Activated naive CD8-positive, alpha-beta T cell treated with anti-CD3 and anti-CD28 coated beads for 36 hours (primary cell): ENCODE results near the gene CABP2. TPM values are rescaled to one million over a fixed set of nuclear protein-coding genes. Genes with fewer than 3 reads are reported as not detected.
"Not testable (repeated sequence)": the region's sequence is repeated elsewhere in the genome, so short reads cannot be mapped to it uniquely, and the experiment has no call there.

Source experiments
- DNase-seq: peaks from one replicate; pipeline ENCODE4 v3.0.0; 2021
- H3K27ac Mint-ChIP-seq: one replicate; pipeline ENCODE4 v1.8.0; 2022; ENCODE audit warnings: mild to moderate bottlenecking, moderate library complexity, mixed read lengths
- H3K27me3 Mint-ChIP-seq: one replicate; pipeline ENCODE4 v1.8.0; 2022; ENCODE audit warnings: mild to moderate bottlenecking, mixed read lengths
- H3K36me3 Mint-ChIP-seq: one replicate; pipeline ENCODE4 v1.8.0; 2021; ENCODE audit warnings: mild to moderate bottlenecking, mixed read lengths
- H3K4me1 Mint-ChIP-seq: one replicate; pipeline ENCODE4 v1.8.0; 2021; ENCODE audit warnings: mixed read lengths
- H3K4me3 Mint-ChIP-seq: one replicate; pipeline ENCODE4 v1.8.0; 2022; ENCODE audit warnings: mild to moderate bottlenecking, moderate library complexity, mixed read lengths
- H3K9me3 Mint-ChIP-seq: one replicate; pipeline ENCODE4 v1.8.0; 2022; ENCODE audit warnings: mixed read lengths
- total RNA-seq, 2 experiments: library from RNA; stranded (reverse); gene quantifications; one replicate each; pipeline ENCODE4 v1.2.3, GENCODE V29; 2021

The CABP2 gene
- total RNA-seq = not detected

- DNase-seq = no peak
- no peaks in the 10 kb centered on the region for H3K9me3 Mint-ChIP-seq
- H3K4me1 Mint-ChIP-seq = no peaks in the 10 kb centered on the region
These were observed at the start of gene CABP2 for GRCh38 chr11:67522844-67523555. TSS of gene CABP2 (minus strand) at chr11:67523446. CDS start at chr11:67523326, 120 bp downstream.

DNA sequence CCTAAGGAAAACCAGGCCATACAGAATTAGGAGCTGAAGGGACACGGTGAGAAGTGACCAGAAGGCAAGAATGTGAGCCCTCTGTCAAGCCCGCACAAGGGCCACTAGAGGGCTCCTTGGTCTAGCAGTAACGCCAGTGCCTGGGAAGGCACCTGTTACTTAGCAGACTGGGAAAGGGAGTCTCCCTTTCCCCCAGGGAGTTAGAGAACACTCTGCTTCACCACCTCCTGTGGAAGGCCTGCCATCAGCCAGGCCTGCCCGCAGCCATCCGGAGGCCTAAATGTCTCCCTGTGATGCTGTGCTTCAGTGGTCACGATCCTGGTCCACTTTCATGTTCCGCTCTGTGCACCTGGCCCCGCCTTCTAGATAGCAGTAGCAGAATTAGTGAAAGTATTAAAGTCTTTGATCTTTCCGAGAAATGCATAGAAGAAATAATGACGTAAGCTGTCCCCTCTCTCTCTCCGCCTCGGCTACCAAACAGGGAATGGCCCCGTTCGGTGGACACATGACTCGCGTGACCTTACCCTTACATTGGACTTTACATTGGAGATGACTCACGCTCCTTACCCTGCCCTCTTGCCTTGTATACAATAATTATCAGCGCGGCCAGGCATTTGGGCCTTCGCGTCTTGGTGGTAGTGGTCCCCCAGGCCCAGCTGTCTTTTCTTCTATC, 49.6 kb upstream of the CABP2 start:
- DNase-seq = no peak
- Mint-ChIP-seq H3K9me3 (no peaks in the 10 kb centered on the region), H3K36me3 (no peaks in the 10 kb centered on the region), H3K4me3 (no peak overlapping the region), H3K27ac (peak overlapping the region; percentile 28), H3K4me1 (peaks cover 3% of the 10 kb centered on the region), H3K27me3 (peaks cover 37% of the 10 kb centered on the region)

More at GRCh38 chr11:67522844-67523555, at the start of gene CABP2:
- Mint-ChIP-seq H3K4me3 (no peak within 1 kb of the TSS), H3K27me3 (no peaks in the 10 kb centered on the region), H3K36me3 (no peaks in the 10 kb centered on the region), H3K27ac (no peak within 1 kb of the TSS)

DNA sequence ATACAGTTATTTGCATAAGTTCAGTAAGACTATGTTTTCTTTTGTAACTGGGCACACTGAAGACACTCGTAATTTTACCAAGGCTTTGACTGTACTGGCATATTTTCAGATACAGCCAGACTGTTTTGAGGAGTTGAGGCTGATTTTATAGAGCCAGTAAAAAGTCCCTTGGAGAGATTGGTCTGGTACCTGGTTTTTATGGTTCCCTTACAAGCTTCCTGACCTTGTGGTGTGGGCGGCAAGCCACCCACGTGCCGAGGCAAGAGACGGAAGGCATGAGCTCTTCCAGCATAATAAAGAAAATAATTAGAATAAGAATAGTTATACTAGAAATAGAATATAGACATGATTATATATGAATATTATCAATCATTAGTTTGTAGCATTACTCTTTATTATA, 49.1 kb upstream of the CABP2 start:
- no peak overlapping the region for H3K27ac Mint-ChIP-seq
- DNase-seq = no peak
- peaks cover 35% of the 10 kb centered on the region for H3K27me3 Mint-ChIP-seq
- no peaks in the 10 kb centered on the region for H3K36me3 Mint-ChIP-seq
- H3K4me1 Mint-ChIP-seq = peaks cover 3% of the 10 kb centered on the region
- no peak overlapping the region for H3K4me3 Mint-ChIP-seq
- H3K9me3 Mint-ChIP-seq = no peaks in the 10 kb centered on the region

GRCh38 chr11:67571443-67571842, 48.2 kb upstream of the CABP2 start:
- peaks cover 28% of the 10 kb centered on the region for H3K27me3 Mint-ChIP-seq
- peaks cover 3% of the 10 kb centered on the region for H3K4me1 Mint-ChIP-seq
- H3K27ac Mint-ChIP-seq = no peak overlapping the region
- no peaks in the 10 kb centered on the region for H3K9me3 Mint-ChIP-seq
- no peaks in the 10 kb centered on the region for H3K36me3 Mint-ChIP-seq
- no peak for DNase-seq
- no peak overlapping the region for H3K4me3 Mint-ChIP-seq

GRCh38 chr11:67564230-67564629, 41.0 kb upstream of the CABP2 start:
- Mint-ChIP-seq H3K27ac (no peak overlapping the region), H3K4me3 (no peak overlapping the region), H3K4me1 (peaks cover 11% of the 10 kb centered on the region), H3K9me3 (no peaks in the 10 kb centered on the region), H3K27me3 (peaks cover 11% of the 10 kb centered on the region), H3K36me3 (peaks cover under 1% of the 10 kb centered on the region)
- DNase-seq = no peak

- peaks cover 12% of the 10 kb centered on the region for H3K27me3 Mint-ChIP-seq
These were observed 40.5 kb upstream of the CABP2 start for GRCh38 chr11:67563705-67564114.

GRCh38 chr11:67562963-67563704, 39.9 kb upstream of the CABP2 start:
- H3K4me3 Mint-ChIP-seq = no peak overlapping the region
- DNase-seq = no peak
- H3K9me3 Mint-ChIP-seq = no peaks in the 10 kb centered on the region
- H3K36me3 Mint-ChIP-seq = peaks cover 1% of the 10 kb centered on the region
- H3K4me1 Mint-ChIP-seq = peaks cover 11% of the 10 kb centered on the region
- H3K27me3 Mint-ChIP-seq = peaks cover 12% of the 10 kb centered on the region
- no peak overlapping the region for H3K27ac Mint-ChIP-seq

More at GRCh38 chr11:67563705-67564114, 40.5 kb upstream of the CABP2 start:
- H3K9me3 Mint-ChIP-seq, H3K36me3 Mint-ChIP-seq, H3K27ac Mint-ChIP-seq, H3K4me3 Mint-ChIP-seq, DNase-seq: not testable (repeated sequence)
- H3K4me1 Mint-ChIP-seq = peaks cover 11% of the 10 kb centered on the region

DNA sequence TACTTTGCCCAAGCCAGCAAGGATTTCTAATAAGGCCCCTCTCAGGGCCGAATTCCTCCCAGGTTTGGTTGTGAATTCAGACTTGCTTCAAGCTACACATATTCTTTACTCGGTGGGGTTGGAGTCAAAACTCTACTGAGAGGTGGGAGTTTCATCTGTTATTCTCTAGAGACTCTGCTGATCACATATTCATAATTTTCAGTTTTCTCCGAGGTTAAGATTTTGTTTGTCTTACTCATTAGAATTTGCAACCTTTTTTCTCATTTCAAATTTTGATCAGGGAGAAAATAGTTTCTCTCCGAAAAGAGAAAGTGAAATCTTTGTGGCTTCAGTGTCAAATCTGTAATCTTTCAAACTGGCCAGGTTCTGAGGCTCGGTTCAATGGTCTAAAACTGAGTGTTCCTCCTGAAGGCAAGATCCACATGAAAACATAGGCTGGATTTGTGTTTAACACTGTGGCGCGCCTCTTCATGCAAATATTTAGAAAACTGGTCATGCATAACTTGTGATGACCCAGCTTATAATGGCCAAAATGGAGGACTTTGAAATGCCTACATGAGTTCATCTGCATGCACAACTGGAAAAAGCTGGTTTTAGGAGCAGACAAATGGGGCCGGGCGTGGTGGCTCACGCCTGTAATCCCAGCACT, 38.8 kb upstream of the CABP2 start:
- peak overlapping the region; percentile 17 for H3K27ac Mint-ChIP-seq

DNA sequence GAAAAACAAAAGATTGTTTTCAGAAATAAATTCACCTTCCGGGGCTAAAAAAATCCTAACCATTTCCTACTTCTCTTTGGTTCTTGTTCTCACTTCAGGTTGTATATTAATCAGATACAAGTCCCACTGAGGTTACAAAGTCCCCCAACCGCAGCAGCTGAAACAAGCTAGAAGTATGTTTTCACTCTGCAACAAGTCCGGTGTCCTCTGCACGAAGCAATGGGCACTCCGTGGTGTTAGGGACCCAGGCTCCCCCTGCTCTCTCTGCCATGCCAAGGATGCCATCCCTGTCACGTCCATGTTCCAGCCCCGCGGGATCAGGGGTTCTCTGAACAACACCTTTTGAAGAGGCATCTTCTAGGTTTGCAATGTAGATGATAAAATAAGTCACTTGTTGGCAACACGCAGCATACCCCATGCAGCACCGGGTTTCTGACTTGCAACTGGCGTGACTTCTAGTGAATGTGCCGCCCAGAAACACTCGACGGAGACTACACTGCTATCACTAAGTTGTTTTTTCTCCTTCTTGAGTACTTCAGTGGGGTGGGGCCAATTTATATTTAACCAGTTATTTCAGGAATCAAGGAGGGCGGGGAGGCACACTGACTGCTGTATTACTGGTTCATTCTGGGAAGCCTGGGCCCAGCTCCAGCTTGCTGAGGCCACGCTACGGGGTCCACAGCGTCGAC, 35.0 kb upstream of the CABP2 start:
- no peaks in the 10 kb centered on the region for H3K9me3 Mint-ChIP-seq
- no peak for DNase-seq
- H3K27ac Mint-ChIP-seq = no peak overlapping the region
- no peak overlapping the region for H3K4me3 Mint-ChIP-seq
- peaks cover 1% of the 10 kb centered on the region for H3K36me3 Mint-ChIP-seq
- H3K4me1 Mint-ChIP-seq = peaks cover 10% of the 10 kb centered on the region
- peaks cover 2% of the 10 kb centered on the region for H3K27me3 Mint-ChIP-seq

More for the DNA sequence above, 38.8 kb upstream of the CABP2 start:
- Mint-ChIP-seq H3K36me3 (peaks cover 1% of the 10 kb centered on the region), H3K9me3 (no peaks in the 10 kb centered on the region), H3K27me3 (peaks cover 12% of the 10 kb centered on the region), H3K4me3 (no peak overlapping the region), H3K4me1 (peaks cover 11% of the 10 kb centered on the region)
- no peak for DNase-seq

- DNase-seq = no peak
- H3K9me3 Mint-ChIP-seq = peaks cover 2% of the 10 kb centered on the region
- H3K27me3 Mint-ChIP-seq = peaks cover 2% of the 10 kb centered on the region
- H3K27ac Mint-ChIP-seq = no peak overlapping the region
- no peaks in the 10 kb centered on the region for H3K4me1 Mint-ChIP-seq
- H3K36me3 Mint-ChIP-seq = peaks cover 1% of the 10 kb centered on the region
- no peak overlapping the region for H3K4me3 Mint-ChIP-seq
These were observed 33.0 kb upstream of the CABP2 start for GRCh38 chr11:67556244-67556643.

DNA sequence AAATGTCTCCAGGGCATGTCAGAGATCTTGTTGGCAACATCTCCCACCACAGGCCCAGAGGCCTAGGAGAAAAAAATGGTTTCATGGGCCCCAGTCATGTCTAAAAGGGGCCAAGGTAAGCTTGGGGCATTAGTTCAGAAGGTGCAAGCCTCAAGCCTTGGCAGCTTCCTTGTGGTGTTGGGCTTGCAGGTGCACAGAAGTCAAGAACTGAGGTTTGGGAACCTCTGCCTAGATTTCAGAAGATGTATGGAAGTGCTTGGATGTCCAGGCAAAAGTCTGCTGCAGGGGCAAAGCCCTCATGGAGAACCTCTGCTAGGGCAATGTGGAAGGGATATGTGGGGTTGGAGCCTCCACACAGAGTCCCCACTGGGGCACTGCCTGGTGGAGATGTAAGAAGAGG, 28.5 kb upstream of the CABP2 start:
- not testable (repeated sequence) for DNase-seq, H3K9me3 Mint-ChIP-seq, H3K36me3 Mint-ChIP-seq, H3K27ac Mint-ChIP-seq, H3K27me3 Mint-ChIP-seq, H3K4me1 Mint-ChIP-seq, H3K4me3 Mint-ChIP-seq

- DNase-seq = no peak
- no peak overlapping the region for H3K27ac Mint-ChIP-seq
- H3K36me3 Mint-ChIP-seq = no peaks in the 10 kb centered on the region
- H3K9me3 Mint-ChIP-seq = peaks cover 8% of the 10 kb centered on the region
- no peak overlapping the region for H3K4me3 Mint-ChIP-seq
- H3K4me1 Mint-ChIP-seq = no peaks in the 10 kb centered on the region
- H3K27me3 Mint-ChIP-seq = no peaks in the 10 kb centered on the region
These were observed 27.9 kb upstream of the CABP2 start for GRCh38 chr11:67551127-67551526.

DNA sequence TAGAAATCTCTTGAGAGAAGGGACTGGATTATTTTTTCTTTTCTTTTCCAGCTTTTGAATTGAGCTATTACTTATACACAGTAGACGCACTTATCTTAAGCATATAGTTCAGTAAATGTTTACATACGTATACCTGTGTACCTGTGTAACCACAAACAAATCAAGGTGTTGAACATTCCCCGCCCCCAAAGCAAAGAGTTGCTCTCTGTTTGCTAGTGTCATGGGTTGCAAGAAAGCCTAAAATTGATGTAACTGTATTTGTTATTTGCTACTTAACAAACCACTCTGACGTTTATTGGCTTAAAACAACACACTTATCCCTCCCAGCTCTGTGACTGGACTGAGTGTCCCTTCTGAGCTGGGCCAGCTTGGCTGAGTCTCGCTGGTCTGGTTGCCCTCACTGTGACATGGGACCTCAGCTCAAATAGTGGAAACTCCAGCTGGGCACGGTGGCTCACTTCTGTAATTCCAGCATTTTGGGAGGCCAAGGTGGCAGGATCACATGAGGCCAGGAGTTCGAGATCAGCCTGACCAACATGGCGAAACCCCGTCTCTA, 25.4 kb upstream of the CABP2 start:
- H3K27ac Mint-ChIP-seq = no peak overlapping the region
- no peaks in the 10 kb centered on the region for H3K27me3 Mint-ChIP-seq
- no peak overlapping the region for H3K4me3 Mint-ChIP-seq
- no peak for DNase-seq
- H3K9me3 Mint-ChIP-seq = peaks cover 8% of the 10 kb centered on the region
- no peaks in the 10 kb centered on the region for H3K36me3 Mint-ChIP-seq
- no peaks in the 10 kb centered on the region for H3K4me1 Mint-ChIP-seq

- not testable (repeated sequence) for H3K27ac Mint-ChIP-seq, H3K36me3 Mint-ChIP-seq, H3K4me3 Mint-ChIP-seq, H3K4me1 Mint-ChIP-seq, DNase-seq, H3K9me3 Mint-ChIP-seq, H3K27me3 Mint-ChIP-seq
These were observed 24.9 kb upstream of the CABP2 start for GRCh38 chr11:67548112-67548511.
